ENCODE measurements around the gene CFAP157. TPM values are rescaled to one million over a fixed set of nuclear protein-coding genes. Genes with fewer than 3 reads are reported as not detected.

CFAP157 gene
- total RNA-seq, 2 donors from 2014 or later: 0.20 to 0.44 TPM

- no peaks in the 10 kb centered on the region for H3K27me3 Mint-ChIP-seq (ENCODE audit: insufficient read depth)
- Histone ChIP-seq H3K4me3 (ENCODE audit: low read length) (no peak overlapping the region), H3K27me3 (ENCODE audit: control insufficient read depth, insufficient read depth, low read length, poor library complexity, severe bottlenecking) (no peaks in the 10 kb centered on the region), H3K9me3 (ENCODE audit: control insufficient read depth, low read length) (no peaks in the 10 kb centered on the region), H3K4me1 (ENCODE audit: control insufficient read depth, insufficient read depth, low read length) (no peaks in the 10 kb centered on the region), H3K36me3 (ENCODE audit: control insufficient read depth, insufficient read depth, low read length) (no peaks in the 10 kb centered on the region), H3K27ac (ENCODE audit: low read depth, low read length) (no peak overlapping the region), H3K9ac (ENCODE audit: extremely low read depth, low read length, poor library complexity, severe bottlenecking) (no peak overlapping the region)
- H3K36me3 Mint-ChIP-seq (ENCODE audit: low read depth): no peaks in the 10 kb centered on the region
- H3K9me3 Mint-ChIP-seq: no peaks in the 10 kb centered on the region
- no peak for DNase-seq
- no peaks in the 10 kb centered on the region for H3K4me1 Mint-ChIP-seq
- no peak overlapping the region for H3K4me3 Mint-ChIP-seq
- no peak overlapping the region for H3K27ac Mint-ChIP-seq
- no peak for TF ChIP-seq CTCF (conservative IDR thresholded peaks at IDR 0.05)
- WGBS, 2 experiments (ENCODE audit: insufficient coverage in 1 of 2, insufficient read length in 1 of 2): 89 to 90% methylated on average over 8 to 18 of the region's 18 CpGs
These were observed 22.9 kb downstream of the CFAP157 start for GRCh38 chr9:127729522-127730256.

- no peak overlapping the region for H3K27ac ChIP-seq (ENCODE audit: low read depth, low read length)
- no peaks in the 10 kb centered on the region for H3K36me3 Mint-ChIP-seq (ENCODE audit: low read depth)
- DNase-seq: no peak
- no peaks in the 10 kb centered on the region for H3K4me1 Mint-ChIP-seq
- H3K27me3 Mint-ChIP-seq (ENCODE audit: insufficient read depth): no peaks in the 10 kb centered on the region
- 81 to 93% methylated on average over 5 to 9 of the region's 9 CpGs for WGBS, 2 experiments (ENCODE audit: insufficient coverage in 1 of 2, insufficient read length in 1 of 2)
- no peak for TF ChIP-seq CTCF (conservative IDR thresholded peaks at IDR 0.05)
- H3K9ac ChIP-seq (ENCODE audit: extremely low read depth, low read length, poor library complexity, severe bottlenecking): no peak overlapping the region
- H3K27me3 ChIP-seq (ENCODE audit: control insufficient read depth, insufficient read depth, low read length, poor library complexity, severe bottlenecking): no peaks in the 10 kb centered on the region
- H3K27ac Mint-ChIP-seq: no peak overlapping the region
- no peak overlapping the region for H3K4me3 ChIP-seq (ENCODE audit: low read length)
- H3K9me3 Mint-ChIP-seq: no peaks in the 10 kb centered on the region
- H3K36me3 ChIP-seq (ENCODE audit: control insufficient read depth, insufficient read depth, low read length): no peaks in the 10 kb centered on the region
- H3K4me3 Mint-ChIP-seq: no peak overlapping the region
- H3K9me3 ChIP-seq (ENCODE audit: control insufficient read depth, low read length): no peaks in the 10 kb centered on the region
- no peaks in the 10 kb centered on the region for H3K4me1 ChIP-seq (ENCODE audit: control insufficient read depth, insufficient read depth, low read length)
These were observed 23.5 kb downstream of the CFAP157 start for GRCh38 chr9:127730262-127730661.

GRCh38 chr9:127730799-127731410 lies 24.1 kb downstream of the CFAP157 start:
- no peaks in the 10 kb centered on the region for H3K9me3 Mint-ChIP-seq
- no peaks in the 10 kb centered on the region for H3K4me1 Mint-ChIP-seq
- Histone ChIP-seq H3K4me1 (ENCODE audit: control insufficient read depth, insufficient read depth, low read length) (no peaks in the 10 kb centered on the region), H3K9ac (ENCODE audit: extremely low read depth, low read length, poor library complexity, severe bottlenecking) (no peak overlapping the region), H3K9me3 (ENCODE audit: control insufficient read depth, low read length) (no peaks in the 10 kb centered on the region), H3K4me3 (ENCODE audit: low read length) (no peak overlapping the region), H3K27ac (ENCODE audit: low read depth, low read length) (no peak overlapping the region), H3K27me3 (ENCODE audit: control insufficient read depth, insufficient read depth, low read length, poor library complexity, severe bottlenecking) (no peaks in the 10 kb centered on the region), H3K36me3 (ENCODE audit: control insufficient read depth, insufficient read depth, low read length) (no peaks in the 10 kb centered on the region)
- no peak for TF ChIP-seq CTCF (conservative IDR thresholded peaks at IDR 0.05)
- 86 to 89% methylated on average over 4 to 9 of the region's 9 CpGs for WGBS, 2 experiments (ENCODE audit: insufficient coverage in 1 of 2, insufficient read length in 1 of 2)
- no peak for DNase-seq
- H3K36me3 Mint-ChIP-seq (ENCODE audit: low read depth): no peaks in the 10 kb centered on the region
- H3K4me3 Mint-ChIP-seq: no peak overlapping the region
- no peak overlapping the region for H3K27ac Mint-ChIP-seq
- H3K27me3 Mint-ChIP-seq (ENCODE audit: insufficient read depth): no peaks in the 10 kb centered on the region
